T-helper 1 cell treated with Interleukin-12 subunit alpha and Interleukin-12 subunit beta and Interleukin-4 antibody, amounts not matched to agents 30 μg/mL and 1 μg/mL, for 36 hours (primary cell): ENCODE data around the gene RINL.
A peak's percentile ranks its signal among the peaks of the same experiment; 100 is the strongest.
"Not testable (repeated sequence)": the region's sequence is repeated elsewhere in the genome, so short reads cannot be mapped to it uniquely, and the experiment has no call there.

Experiments
- H3K27ac Mint-ChIP-seq: one replicate; pipeline ENCODE4 v1.8.0; 2021; ENCODE audit warnings: mild to moderate bottlenecking, mixed read lengths
- H3K27me3 Mint-ChIP-seq: one replicate; pipeline ENCODE4 v1.8.0; 2021; ENCODE audit warnings: low read depth, mixed read lengths
- H3K36me3 Mint-ChIP-seq: one replicate; pipeline ENCODE4 v1.8.0; 2021; ENCODE audit warnings: low read depth, mixed read lengths
- H3K4me1 Mint-ChIP-seq: one replicate; pipeline ENCODE4 v1.8.0; 2021; ENCODE audit warnings: low read depth, mixed read lengths
- H3K4me3 Mint-ChIP-seq: one replicate; pipeline ENCODE4 v1.8.0; 2021; ENCODE audit warnings: mild to moderate bottlenecking, moderate library complexity, mixed read lengths
- H3K9me3 Mint-ChIP-seq: one replicate; pipeline ENCODE4 v1.8.0; 2021; ENCODE audit warnings: mixed read lengths

The RINL gene

DNA sequence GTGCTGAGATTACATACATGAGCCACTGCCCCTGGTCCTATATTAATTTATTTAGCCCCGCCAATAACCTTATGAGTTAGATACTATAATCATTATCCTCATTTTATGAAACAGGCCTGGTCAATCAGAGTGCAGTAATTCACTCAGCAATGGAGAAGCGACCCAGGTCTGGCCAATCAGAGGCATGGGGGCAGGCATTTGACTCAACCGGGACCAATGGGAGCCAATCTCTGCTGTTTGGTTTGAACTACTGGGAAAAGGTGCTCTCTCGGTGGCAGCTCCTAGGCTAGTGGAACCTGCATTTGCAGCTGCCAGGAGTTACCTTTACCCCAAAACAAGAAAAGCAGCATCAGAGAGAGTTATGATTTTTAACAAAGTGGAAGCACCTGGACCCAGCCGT, 14.8 kb upstream of the RINL start:
- Mint-ChIP-seq H3K27me3 (no peaks in the 10 kb centered on the region), H3K4me3 (no peak overlapping the region), H3K27ac (no peak overlapping the region), H3K9me3 (no peaks in the 10 kb centered on the region), H3K36me3 (peaks cover 5% of the 10 kb centered on the region), H3K4me1 (peaks cover 2% of the 10 kb centered on the region)

DNA sequence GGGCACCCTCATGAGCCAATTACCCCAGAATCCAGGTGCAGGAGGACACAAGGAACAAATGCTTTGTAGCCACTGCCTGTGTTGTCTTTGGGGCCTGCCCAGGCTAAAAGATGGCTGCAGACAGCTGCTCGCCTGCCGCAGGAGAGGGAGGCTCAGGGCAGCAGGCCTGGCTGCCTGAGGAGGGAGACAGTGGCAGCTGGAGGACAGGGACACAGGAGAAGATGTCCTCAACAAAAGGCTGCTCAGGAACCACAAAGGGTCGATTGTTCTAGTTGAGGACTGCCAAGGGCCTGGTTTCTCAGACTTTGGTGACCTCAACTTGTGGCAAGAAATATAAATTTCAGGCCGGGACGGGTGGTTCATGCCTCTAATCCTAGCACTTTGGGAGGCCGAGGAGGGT, 13.7 kb upstream of the RINL start:
- H3K27ac Mint-ChIP-seq, result no peak overlapping the region
- H3K4me1 Mint-ChIP-seq, result peaks cover 2% of the 10 kb centered on the region
- no peaks in the 10 kb centered on the region for H3K9me3 Mint-ChIP-seq
- H3K4me3 Mint-ChIP-seq, result no peak overlapping the region
- peaks cover 5% of the 10 kb centered on the region for H3K36me3 Mint-ChIP-seq
- no peaks in the 10 kb centered on the region for H3K27me3 Mint-ChIP-seq

DNA sequence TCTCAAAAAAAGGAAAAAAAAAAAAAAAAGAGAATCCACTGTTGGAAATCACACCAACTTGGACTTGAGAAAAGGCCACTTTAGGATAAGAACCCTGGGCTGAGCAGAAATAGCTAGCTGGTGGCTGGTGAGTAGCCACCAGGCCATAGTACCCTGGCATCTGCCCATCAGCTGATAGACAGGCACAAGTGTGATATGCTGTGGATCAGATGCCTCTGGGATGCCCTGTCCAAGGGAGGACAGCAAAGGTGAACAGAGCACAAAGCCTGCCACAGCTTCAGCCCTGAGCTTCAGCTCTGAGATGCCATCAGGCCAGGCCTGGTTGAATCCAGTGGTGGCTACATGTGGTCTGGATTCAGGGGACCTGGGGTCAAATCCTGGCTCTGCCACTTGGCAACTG, 12.6 kb upstream of the RINL start:
- Mint-ChIP-seq H3K4me3 (no peak overlapping the region), H3K27ac (no peak overlapping the region), H3K4me1 (peaks cover 2% of the 10 kb centered on the region), H3K9me3 (no peaks in the 10 kb centered on the region), H3K36me3 (peaks cover 5% of the 10 kb centered on the region), H3K27me3 (no peaks in the 10 kb centered on the region)

DNA sequence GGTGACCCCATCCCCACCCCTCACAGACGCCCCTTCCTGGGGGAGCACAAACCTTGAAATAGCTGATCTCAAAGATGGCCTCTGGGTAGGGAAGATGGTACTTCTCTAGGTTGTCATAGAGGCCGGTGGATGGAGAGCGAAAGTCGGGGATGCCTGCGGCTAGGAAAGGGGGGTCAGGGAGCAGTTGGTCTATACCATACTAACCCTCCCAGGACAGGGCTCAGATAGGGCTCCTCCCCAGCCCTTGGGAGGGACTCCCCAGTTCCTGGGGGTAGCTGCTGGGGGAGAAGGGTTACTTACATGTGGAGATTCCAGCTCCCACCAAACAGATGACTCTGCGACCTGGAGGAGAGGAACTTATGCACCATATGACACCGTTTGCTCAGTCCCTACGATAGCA, 11.7 kb upstream of the RINL start:
- peaks cover 1% of the 10 kb centered on the region for H3K4me1 Mint-ChIP-seq
- no peak overlapping the region for H3K27ac Mint-ChIP-seq
- no peak overlapping the region for H3K4me3 Mint-ChIP-seq
- H3K36me3 Mint-ChIP-seq, result peaks cover 4% of the 10 kb centered on the region
- no peaks in the 10 kb centered on the region for H3K9me3 Mint-ChIP-seq
- H3K27me3 Mint-ChIP-seq, result no peaks in the 10 kb centered on the region

DNA sequence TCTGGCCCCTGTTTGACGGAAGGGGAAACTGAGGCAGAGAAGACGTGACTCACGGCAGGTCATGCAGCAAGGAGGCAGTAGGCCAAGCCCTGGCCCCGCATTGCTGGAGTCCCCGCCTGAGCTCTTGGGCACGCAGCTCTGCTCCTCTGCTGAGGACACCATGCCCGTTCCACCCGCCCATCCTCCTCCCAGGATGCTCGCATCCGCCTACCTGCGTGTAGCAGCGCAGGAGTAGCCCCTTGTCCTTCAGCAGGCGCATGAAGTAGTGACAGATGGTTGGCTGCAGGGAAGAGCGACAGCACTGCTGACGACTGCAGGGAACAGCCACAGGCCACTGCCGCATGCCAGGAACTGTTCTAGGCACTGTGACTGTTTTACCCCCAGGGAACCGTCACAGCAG, 10.8 kb upstream of the RINL start:
- H3K27me3 Mint-ChIP-seq, result no peaks in the 10 kb centered on the region
- H3K4me1 Mint-ChIP-seq, result no peaks in the 10 kb centered on the region
- H3K27ac Mint-ChIP-seq, result no peak overlapping the region
- H3K4me3 Mint-ChIP-seq, result no peak overlapping the region
- H3K9me3 Mint-ChIP-seq, result no peaks in the 10 kb centered on the region
- H3K36me3 Mint-ChIP-seq, result peaks cover 2% of the 10 kb centered on the region

DNA sequence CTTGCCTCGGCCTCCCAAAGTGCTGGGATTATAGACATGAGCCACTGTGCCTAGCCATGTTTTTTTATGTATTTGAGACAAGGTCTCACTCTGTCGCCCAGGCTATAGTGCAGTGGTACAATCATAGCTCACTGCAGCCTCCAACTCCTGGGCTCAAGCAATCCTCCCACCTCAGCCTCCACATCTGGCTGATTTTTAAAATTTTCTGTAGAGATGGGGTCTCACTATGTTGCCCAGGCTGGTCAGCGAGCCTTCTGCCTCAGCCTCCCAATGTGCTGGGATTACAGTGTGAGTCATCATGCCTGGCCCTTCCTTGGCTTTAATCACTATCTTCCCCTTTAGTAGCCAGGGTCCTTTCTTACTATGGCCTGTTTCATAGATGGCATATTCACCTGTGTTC, 6.6 kb upstream of the RINL start:
- H3K4me1 Mint-ChIP-seq, H3K27ac Mint-ChIP-seq, H3K9me3 Mint-ChIP-seq, H3K27me3 Mint-ChIP-seq, H3K4me3 Mint-ChIP-seq, H3K36me3 Mint-ChIP-seq: not testable (repeated sequence)

DNA sequence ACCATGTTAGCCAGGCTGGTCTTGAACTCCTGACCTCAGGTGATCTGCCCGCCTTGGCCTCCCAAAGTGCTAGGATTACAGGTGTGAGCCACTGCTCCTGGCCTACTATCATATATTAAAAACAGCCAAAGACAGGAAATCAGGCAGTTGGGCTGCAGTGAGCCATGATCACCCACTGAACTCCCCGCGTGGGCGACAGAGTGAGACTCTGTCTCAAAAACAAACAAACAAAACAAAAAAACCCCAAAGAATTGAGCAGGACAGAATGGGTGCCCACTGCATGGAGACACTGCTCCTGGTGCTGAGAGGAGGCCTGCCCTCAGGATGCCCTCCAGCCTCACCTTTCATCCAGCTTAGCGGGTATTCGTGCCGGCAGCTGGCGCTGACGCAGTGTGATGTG, 5.2 kb upstream of the RINL start:
- peaks cover 4% of the 10 kb centered on the region for H3K36me3 Mint-ChIP-seq
- H3K27ac Mint-ChIP-seq, result no peak overlapping the region
- H3K4me3 Mint-ChIP-seq, result no peak overlapping the region
- peaks cover 6% of the 10 kb centered on the region for H3K4me1 Mint-ChIP-seq
- H3K9me3 Mint-ChIP-seq, result no peaks in the 10 kb centered on the region
- no peaks in the 10 kb centered on the region for H3K27me3 Mint-ChIP-seq

DNA sequence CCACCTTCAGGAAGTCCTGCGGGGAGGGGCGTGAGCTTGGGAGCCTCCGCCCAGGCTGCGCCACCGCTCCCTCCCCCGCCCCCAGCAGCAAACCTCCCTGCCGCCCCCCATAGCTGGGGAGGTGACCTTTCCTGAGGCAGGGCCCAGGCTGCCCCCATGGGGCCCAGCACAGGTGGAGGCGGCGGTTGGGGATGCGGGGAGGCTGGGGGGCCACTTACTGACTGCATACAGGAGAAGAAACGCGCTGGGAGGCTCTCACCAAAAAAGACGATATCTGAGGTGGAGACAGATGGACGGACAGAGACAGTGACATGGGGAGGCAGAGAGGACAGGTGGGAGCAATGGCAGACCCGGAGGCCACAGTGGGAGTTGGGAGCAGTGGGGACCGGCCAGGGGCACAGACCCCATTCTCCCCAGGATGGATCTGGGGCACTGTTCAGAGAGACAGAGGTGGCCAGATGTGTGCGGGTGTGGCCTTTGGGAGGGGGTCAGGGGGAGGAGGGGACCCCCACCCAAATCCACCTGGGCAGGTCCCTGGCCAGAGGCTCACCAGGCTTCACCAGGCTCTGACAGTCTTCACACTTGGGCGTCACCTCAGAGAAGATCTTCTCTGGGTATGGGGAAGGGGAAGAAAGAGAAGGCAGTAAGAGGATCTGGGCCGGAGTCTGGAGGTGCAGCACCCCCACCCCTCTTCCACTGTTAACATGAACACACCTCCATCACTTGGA, 3.0 kb upstream of the RINL start:
- no peaks in the 10 kb centered on the region for H3K27me3 Mint-ChIP-seq
- no peaks in the 10 kb centered on the region for H3K9me3 Mint-ChIP-seq
- H3K27ac Mint-ChIP-seq, result no peak overlapping the region
- H3K36me3 Mint-ChIP-seq, result peaks cover 10% of the 10 kb centered on the region
- H3K4me3 Mint-ChIP-seq, result no peak overlapping the region
- H3K4me1 Mint-ChIP-seq, result peaks cover 20% of the 10 kb centered on the region

DNA sequence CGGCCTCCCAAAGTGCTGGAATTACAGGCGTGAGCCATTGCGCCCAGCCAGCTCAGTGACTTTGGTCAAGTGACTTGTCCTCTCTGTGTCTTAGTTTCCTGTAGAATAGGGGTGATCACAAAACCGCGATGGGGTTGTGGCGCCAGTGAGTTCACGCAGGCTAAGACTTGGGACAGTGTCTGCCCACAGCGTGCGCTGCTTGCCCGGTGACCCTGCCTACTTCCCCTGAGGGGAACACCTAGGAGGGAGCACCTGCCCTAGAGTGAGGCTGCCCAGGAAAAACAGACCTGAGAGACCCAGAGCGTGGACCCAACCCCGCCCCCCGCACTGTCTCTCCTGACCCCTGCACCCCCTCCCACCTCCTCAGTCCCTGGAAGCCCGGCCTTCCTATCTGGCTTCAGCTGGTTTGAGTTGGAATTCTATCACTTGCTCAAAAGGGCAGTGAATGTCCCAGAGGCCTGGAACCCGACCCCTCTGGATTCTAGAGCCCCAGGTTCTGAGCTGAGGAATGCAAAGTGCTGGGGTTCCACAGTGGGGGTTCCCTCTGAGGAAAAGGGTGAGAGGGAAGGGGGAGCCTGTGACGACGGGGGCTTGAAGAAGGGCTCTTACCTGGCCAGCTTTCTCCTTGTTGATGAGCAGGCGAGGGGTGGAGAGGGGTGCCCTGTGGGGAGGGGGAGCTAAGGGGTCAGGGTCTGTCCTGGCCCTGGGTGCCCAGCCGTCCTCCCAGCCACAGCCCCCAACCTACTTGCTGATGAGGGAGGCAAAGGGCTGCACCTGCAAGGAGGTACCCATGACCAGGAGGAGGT, 2.2 kb upstream of the RINL start:
- Mint-ChIP-seq H3K27me3 (no peaks in the 10 kb centered on the region), H3K27ac (no peak overlapping the region)

DNA sequence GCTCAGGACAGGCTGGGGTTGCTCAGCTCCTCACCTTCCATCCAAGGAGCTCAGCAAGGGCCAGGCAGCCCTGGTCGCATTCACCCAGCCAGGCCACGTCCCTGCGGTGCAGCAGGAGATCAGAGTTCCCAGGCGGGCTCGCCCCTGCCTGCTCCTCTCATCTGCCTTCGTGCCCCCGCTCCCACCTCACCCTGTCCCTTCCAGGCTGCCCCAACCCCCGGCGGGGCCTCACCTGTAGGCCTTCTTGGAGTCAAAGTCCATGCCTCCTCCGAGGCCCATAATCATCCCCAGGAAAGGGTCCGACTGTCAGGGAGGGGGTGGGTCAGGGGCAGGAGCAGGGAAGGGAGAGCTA, 1.3 kb upstream of the RINL start:
- H3K4me3 Mint-ChIP-seq, result no peak overlapping the region
- peaks cover 20% of the 10 kb centered on the region for H3K4me1 Mint-ChIP-seq
- H3K27ac Mint-ChIP-seq, result no peak overlapping the region
- no peaks in the 10 kb centered on the region for H3K27me3 Mint-ChIP-seq
- peaks cover 10% of the 10 kb centered on the region for H3K36me3 Mint-ChIP-seq
- H3K9me3 Mint-ChIP-seq, result no peaks in the 10 kb centered on the region

More for the DNA sequence above, 2.2 kb upstream of the RINL start:
- H3K4me1 Mint-ChIP-seq, result peaks cover 20% of the 10 kb centered on the region
- no peaks in the 10 kb centered on the region for H3K9me3 Mint-ChIP-seq
- no peak overlapping the region for H3K4me3 Mint-ChIP-seq
- H3K36me3 Mint-ChIP-seq, result peaks cover 10% of the 10 kb centered on the region

DNA sequence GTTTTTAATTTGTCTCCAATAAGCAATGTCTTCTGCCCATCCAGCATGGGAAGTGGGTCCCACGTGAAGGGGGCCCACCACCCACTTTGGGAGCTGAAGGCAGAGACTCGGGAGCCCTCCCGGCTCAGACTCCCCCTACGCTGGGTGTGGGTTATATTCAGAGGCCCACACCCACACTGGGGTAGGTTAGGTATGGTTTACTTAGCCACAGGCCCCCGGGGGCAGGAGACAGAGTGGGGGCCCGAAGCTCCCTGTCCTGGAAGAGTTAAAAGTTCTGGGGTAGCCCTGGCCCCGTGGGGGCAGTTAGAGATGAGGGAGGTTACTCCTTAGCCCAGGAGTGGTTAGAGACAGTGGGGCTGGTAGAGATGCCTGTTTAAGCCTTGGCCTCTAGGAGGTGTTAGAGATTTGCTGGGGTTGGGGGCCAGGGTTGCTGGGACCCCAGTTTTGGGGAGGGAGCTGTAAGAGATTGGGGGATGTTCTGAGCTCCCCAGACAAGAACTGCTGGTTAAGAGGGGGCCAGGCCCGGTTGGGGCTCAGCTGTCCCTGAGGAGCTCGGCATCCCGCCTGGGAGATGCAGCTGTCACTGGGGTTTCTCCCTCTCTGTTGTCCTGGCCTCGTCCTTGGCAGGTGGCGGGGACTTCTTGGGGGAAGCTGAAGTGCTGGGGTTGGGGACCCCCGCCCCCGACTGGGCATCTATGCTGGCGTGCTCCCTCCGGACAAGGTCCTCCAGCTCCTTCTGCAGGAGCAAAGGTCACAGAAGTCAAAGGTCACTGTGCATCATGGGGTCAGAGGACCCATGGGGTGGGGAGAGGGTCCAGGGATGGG, 712 bp upstream of the RINL start:
- peak overlapping the region; percentile 97 for H3K27ac Mint-ChIP-seq
- no peaks in the 10 kb centered on the region for H3K9me3 Mint-ChIP-seq
- no peaks in the 10 kb centered on the region for H3K27me3 Mint-ChIP-seq
- H3K36me3 Mint-ChIP-seq, result peaks cover 10% of the 10 kb centered on the region
- H3K4me3 Mint-ChIP-seq, result peak overlapping the region; percentile 95
- H3K4me1 Mint-ChIP-seq, result peaks cover 20% of the 10 kb centered on the region

DNA sequence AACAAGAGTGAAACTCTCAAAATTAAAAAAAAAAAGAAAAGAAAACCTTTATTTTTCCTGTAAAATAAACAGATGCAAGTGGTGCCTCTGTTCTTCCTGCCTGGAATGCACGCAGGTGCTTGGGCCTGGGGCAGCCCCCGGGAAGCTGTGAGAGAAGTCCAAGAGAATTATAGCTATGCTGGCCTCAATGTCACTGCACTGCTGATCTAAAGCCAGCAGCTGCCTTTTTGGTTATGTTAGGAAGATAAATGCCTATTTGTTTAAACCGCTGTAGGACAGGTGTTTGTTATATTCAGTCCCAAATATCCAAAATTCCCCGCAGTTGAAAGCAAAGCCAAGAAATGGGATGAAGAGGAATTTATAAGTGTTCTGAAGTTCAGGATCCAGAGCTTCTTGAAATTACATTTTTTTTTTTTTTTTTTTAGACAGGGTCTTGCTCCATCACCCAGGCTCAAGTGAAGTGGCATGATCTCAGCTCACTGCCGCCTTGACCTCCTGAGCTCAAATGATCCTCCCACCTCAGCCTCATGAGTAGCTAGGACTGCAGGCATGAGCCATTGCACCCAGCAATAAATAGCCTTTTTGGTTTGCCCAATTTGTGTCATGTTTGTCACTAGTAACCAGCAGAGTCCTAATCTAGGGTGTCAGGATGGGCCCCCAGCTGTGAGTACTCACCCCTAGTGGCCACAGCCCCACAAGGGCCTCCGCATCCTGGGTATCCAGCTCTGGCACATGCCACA, 2.2 kb downstream of the RINL start:
- H3K27me3 Mint-ChIP-seq, result no peaks in the 10 kb centered on the region
- H3K4me1 Mint-ChIP-seq, result peaks cover 26% of the 10 kb centered on the region
- no peaks in the 10 kb centered on the region for H3K9me3 Mint-ChIP-seq
- H3K4me3 Mint-ChIP-seq, result peak overlapping the region; percentile 7
- peaks cover 15% of the 10 kb centered on the region for H3K36me3 Mint-ChIP-seq
- H3K27ac Mint-ChIP-seq, result peak overlapping the region; percentile 20

DNA sequence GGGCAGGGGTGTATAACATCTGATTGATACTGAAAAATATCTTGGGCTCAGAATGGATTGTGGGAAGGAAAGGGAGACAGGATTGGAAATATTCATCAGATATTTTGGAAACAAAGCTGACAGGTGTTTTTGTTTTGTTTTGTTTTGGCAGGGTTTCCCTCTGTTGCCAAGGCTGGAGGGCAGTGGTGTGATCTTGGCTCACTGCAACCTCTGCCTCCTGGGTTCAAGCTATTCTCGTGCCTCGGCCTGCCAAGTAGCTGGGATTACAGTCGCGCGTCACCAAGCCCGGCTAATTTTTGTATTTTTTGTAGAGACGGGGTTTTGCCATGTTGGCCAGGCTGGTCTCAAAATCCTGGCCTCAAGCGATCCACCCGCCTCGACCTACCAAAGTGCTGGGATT, 4.7 kb downstream of the RINL start:
- H3K9me3 Mint-ChIP-seq, H3K27ac Mint-ChIP-seq: not testable (repeated sequence)

DNA sequence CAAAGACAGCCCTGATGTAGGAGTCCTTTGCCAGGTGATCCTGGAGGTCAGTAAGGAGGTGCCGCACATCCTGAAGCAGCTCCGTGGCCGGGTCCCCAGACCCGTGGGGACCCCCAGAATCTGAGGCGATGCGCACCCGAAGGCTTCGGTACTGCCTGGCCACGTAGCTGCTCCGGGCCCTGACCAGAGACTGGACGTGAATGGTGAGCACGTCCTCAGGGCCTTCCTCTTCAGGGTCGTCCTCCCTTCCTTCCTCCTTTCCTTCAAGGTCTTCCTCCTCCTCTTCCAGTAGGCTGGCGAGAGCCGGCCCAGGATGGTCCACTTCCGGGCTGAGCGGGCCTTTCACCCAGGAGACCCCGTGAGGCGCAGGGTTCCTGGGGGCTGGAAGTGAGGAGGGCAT, 7.5 kb downstream of the RINL start:
- H3K27ac Mint-ChIP-seq, result no peak overlapping the region
- H3K27me3 Mint-ChIP-seq, result no peaks in the 10 kb centered on the region
- peaks cover 16% of the 10 kb centered on the region for H3K36me3 Mint-ChIP-seq
- H3K4me1 Mint-ChIP-seq, result peaks cover 30% of the 10 kb centered on the region
- H3K9me3 Mint-ChIP-seq, result no peaks in the 10 kb centered on the region
- H3K4me3 Mint-ChIP-seq, result peak overlapping the region; percentile 89

More for the DNA sequence above, 4.7 kb downstream of the RINL start:
- not testable (repeated sequence) for H3K27me3 Mint-ChIP-seq, H3K4me3 Mint-ChIP-seq
- Mint-ChIP-seq H3K4me1 (peaks cover 40% of the 10 kb centered on the region), H3K36me3 (peaks cover 18% of the 10 kb centered on the region)
